22Rv1 (cell line): Measurements from ENCODE around the gene DOCK9.

Experiments used
- H3K27ac ChIP-seq: fragments of 450-650 bp; 2 replicates; pipeline ENCODE4 v1.5.1; 2017
- CTCF ChIP-seq: fragments of 450-650 bp; IDR thresholded peaks from 2 replicates; pipeline ENCODE4 v1.5.1; 2017; ENCODE audit warnings: mild to moderate bottlenecking
- ZFX ChIP-seq: fragments of 450-650 bp; IDR thresholded peaks from 2 replicates; pipeline ENCODE4 v1.6.1; 2017; ENCODE audit warnings: antibody characterized with exemption, borderline replicate concordance

Gene DOCK9

DNA sequence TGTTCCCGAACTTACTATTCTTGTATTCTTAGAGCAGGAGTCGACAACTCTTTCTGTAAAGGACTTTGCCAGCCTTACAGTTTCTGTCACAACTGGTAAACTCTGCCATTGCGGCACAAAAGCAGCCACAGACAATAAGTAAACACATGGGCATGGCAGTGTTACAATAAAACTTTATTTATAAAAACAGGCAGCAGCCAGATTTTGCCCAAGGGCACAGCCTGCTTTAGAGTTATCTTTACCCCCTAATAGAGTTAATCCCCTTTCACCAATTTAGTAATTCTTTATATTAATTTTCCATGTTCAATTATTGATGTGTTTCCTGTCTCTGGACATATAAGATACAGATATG lies 19.4 kb downstream of the DOCK9 start:
- TF ChIP-seq CTCF (no peak), ZFX (no peak)
- H3K27ac ChIP-seq = no peak overlapping the region

GRCh38 chr13:98957731-98958442 lies 20.0 kb downstream of the DOCK9 start:
- H3K27ac ChIP-seq = no peak overlapping the region
- TF ChIP-seq CTCF = no peak
- no peak for TF ChIP-seq ZFX

DNA sequence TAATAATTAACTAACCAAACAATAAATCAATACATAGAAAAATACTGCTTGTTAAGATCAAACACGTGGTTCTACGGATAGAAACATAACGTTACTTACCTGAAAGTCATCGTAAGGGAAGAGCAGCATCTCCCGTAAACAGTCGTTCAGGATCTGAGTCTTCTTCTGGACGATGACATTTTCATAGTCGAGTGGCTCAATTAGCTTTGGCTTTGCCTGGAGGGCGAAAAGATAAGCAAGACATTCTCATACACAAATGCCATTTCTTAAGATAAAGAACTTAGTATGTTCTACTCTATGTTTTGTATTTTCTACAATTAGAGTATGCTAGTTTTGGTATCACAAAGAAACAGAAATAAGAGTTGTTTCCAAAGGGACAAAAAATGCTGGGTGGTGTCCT lies 22.5 kb downstream of the DOCK9 start:
- no peak for TF ChIP-seq ZFX
- TF ChIP-seq CTCF = no peak

DNA sequence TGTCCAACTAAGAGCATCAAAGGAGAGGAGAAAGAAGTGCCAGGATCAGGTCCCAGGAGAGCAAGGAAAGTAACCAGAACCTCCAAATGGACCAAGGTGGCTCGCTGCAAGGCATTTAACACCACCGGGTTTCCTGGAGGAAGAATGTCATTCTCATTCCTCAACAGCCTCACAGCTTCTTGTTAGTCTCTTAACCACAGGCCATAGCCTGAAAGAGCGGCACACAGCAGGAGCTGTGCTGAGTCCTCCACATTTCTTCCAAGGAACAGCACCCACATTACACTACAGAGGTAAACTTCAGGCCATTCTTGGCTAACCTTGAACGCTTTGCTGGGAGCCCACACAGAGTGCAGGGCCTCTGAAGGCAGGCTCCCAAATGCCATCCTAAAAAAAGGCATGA lies 23.6 kb downstream of the DOCK9 start:
- TF ChIP-seq CTCF = no peak
- no peak for TF ChIP-seq ZFX
- H3K27ac ChIP-seq = no peak overlapping the region

More for the DNA sequence above, 22.5 kb downstream of the DOCK9 start:
- H3K27ac ChIP-seq = no peak overlapping the region

DNA sequence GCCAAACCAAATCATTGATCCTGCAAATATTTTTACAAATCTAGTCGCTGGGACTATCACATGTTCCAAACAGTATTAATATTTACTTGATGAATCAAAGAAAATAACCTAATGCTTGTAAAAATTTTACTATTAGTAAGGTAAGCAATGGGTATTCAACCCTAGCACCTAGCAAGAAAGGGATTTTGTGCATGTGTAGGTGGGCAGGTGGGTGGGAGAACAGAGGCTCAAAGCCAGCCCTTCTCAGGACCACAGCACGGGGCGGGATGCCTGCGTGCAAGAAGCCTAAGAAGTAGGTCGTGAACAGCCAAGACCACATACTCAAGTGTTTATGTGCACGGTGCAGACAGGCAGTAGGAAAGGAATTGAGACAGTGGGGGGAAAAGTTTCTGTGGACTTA lies 26.6 kb downstream of the DOCK9 start:
- TF ChIP-seq CTCF = no peak
- no peak for TF ChIP-seq ZFX
- H3K27ac ChIP-seq = no peak overlapping the region

DNA sequence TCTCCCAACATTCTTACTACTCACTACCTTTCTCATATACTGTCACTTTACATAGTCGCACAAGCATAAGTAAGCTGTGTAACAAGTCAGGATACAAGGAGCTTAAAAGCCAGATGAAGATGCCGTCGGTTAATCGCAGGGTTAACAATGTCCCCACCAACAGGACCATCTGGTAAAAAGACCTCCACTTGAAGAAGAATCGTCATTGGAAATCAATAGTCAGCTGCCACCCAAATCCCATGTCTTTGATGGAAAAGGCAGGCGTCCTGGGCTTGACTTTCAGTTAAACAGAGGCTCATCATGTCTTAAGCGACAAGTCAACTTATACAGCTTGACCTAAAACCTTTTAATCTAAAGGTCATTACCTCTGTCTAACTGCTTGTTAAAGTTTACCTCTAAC lies 27.2 kb downstream of the DOCK9 start:
- no peak for TF ChIP-seq ZFX
- TF ChIP-seq CTCF = no peak
- H3K27ac ChIP-seq = no peak overlapping the region

DNA sequence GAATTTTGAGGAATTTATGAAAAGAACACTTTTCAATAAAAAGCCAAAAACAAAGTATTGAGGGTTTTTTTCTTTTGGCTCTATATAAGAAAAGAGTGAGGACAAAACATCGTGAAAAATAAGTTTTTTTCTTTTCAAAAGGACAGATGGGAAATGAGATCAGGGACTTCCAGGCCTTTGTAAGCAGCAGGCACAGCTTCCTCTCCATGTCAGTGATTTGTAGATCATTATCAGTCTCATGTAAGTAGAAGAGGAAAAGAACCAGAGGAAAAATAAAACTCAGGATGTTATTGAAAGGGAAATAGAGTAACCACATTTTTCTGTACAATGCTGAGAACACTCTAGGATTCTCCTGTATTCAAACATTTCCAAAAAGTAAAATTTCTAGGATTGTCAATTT lies 29.9 kb downstream of the DOCK9 start:
- TF ChIP-seq CTCF (no peak), ZFX (no peak)
- H3K27ac ChIP-seq = no peak overlapping the region
